Lower leg skin (tissue), 4 donors: ENCODE data around the gene CHAC1. TPM values are rescaled to one million over a fixed set of nuclear protein-coding genes. Genes with fewer than 3 reads are reported as not detected.

ENCODE experiments used
- DNase-seq, 2 donors: peaks; one replicate each; pipeline ENCODE4 v3.0.0-alpha.2; 2019; ENCODE audit warnings: low spot score in 2 of 2
- H3K4me3 ChIP-seq: fragments of 200-600 bp; sonication (generic); 2 replicates; pipeline ENCODE4 v1.5.1; 2017; ENCODE audit warnings: mild to moderate bottlenecking, low read depth; ENCODE audit not compliant: poor library complexity, severe bottlenecking
- POLR2A ChIP-seq, 2 donors: fragments of 450-650 bp; IDR thresholded peaks; one replicate each; pipeline ENCODE4 v1.6.1; 2016 to 2017; ENCODE audit warnings: antibody characterized with exemption in 2 of 2, mild to moderate bottlenecking in 1 of 2, moderate library complexity in 1 of 2
- WGBS, 2 donors: methylation state at CpG; one replicate each; pipeline ENCODE4 v1.1.5; 2018; 5-methylcytosine and 5-hydroxymethylcytosine counted together
- intact Hi-C: fragments of 100-400 bp; cut with DNase I; formaldehyde crosslinking; loops from one replicate; pipeline ENCODE4 v1.15.0; 2023; ENCODE audit warnings: low total_unique reads
- total RNA-seq, 4 donors: library from RNA; depleted of rRNA; stranded (reverse); fragments of >200 nt; gene quantifications; one replicate each; pipeline ENCODE4 v1.1.0, GENCODE V29; 2016
- TF ChIP-seq, protein P1 (sequence below), 3 donors: fragments of 450-650 bp; IDR thresholded peaks; one replicate each; pipeline ENCODE4 v1.5.1; 2016; ENCODE audit warnings: antibody characterized with exemption in 3 of 3, mild to moderate bottlenecking in 3 of 3, moderate library complexity in 2 of 3

CHAC1 gene
- total RNA-seq, 4 donors from 2014 or later: 0.81 to 13.6 (median 4.4) TPM; not detected in 1

- no peak for TF ChIP-seq POLR2A (IDR thresholded peaks at IDR 0.05)
- TF ChIP-seq, protein P1, sequence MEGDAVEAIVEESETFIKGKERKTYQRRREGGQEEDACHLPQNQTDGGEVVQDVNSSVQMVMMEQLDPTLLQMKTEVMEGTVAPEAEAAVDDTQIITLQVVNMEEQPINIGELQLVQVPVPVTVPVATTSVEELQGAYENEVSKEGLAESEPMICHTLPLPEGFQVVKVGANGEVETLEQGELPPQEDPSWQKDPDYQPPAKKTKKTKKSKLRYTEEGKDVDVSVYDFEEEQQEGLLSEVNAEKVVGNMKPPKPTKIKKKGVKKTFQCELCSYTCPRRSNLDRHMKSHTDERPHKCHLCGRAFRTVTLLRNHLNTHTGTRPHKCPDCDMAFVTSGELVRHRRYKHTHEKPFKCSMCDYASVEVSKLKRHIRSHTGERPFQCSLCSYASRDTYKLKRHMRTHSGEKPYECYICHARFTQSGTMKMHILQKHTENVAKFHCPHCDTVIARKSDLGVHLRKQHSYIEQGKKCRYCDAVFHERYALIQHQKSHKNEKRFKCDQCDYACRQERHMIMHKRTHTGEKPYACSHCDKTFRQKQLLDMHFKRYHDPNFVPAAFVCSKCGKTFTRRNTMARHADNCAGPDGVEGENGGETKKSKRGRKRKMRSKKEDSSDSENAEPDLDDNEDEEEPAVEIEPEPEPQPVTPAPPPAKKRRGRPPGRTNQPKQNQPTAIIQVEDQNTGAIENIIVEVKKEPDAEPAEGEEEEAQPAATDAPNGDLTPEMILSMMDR (IDR thresholded peaks at IDR 0.05): no peak
- no peak for DNase-seq
- H3K4me3 ChIP-seq: no peak overlapping the region
- 33% methylated on average over 30 of the region's 30 CpGs for WGBS, 2 donors
- intact Hi-C loops: no loop called here
Observed at GRCh38 chr15:40925495-40925862, 27.8 kb upstream of the CHAC1 start.

DNA sequence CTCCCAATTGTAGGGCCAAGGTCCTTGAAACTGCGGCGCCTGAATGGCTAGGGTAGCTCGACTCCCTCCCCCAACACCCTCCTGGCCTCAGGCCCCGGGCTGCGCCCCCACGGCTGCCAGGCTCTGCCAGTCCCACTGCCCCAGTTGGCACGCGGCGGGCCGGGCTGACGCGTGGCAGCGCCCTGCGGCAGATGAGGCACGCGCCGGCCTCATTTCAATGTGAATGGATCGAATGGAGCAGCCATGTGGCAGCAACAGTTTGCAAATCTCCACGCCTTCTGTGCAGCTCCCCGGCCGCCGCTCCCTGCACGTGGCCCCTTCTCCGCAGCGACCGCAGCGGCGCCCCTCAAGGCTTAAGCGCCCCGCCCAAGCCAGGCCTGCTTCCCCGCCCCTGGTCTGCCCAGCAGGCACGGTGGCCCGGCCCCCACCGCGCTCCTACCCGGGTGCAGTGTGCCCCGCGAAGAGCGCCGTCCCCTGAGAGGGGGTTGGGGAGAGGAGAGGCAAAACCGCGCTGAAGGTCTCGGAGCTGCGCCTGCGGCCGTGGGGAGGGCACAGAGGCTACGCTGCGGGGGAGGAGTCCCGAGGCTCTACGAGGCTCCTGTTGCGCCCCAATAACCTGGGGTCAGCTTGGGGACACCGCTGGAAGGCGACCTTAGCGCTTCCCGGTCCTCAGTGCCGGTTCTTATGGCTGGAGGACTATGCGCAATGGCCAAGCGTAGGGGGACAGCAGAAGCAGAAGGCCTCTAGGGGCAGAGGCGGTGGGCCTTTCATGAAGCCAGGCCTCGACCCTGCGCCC lies 27.2 kb upstream of the CHAC1 start:
- no peak for DNase-seq
- no peak overlapping the region for H3K4me3 ChIP-seq
- no peak for TF ChIP-seq POLR2A (IDR thresholded peaks at IDR 0.05)
- TF ChIP-seq, protein P1 (IDR thresholded peaks at IDR 0.05): no peak
- 16 to 20% methylated on average over 41 to 50 of the region's 61 CpGs for WGBS, 2 donors
- intact Hi-C loops: no loop called here

DNA sequence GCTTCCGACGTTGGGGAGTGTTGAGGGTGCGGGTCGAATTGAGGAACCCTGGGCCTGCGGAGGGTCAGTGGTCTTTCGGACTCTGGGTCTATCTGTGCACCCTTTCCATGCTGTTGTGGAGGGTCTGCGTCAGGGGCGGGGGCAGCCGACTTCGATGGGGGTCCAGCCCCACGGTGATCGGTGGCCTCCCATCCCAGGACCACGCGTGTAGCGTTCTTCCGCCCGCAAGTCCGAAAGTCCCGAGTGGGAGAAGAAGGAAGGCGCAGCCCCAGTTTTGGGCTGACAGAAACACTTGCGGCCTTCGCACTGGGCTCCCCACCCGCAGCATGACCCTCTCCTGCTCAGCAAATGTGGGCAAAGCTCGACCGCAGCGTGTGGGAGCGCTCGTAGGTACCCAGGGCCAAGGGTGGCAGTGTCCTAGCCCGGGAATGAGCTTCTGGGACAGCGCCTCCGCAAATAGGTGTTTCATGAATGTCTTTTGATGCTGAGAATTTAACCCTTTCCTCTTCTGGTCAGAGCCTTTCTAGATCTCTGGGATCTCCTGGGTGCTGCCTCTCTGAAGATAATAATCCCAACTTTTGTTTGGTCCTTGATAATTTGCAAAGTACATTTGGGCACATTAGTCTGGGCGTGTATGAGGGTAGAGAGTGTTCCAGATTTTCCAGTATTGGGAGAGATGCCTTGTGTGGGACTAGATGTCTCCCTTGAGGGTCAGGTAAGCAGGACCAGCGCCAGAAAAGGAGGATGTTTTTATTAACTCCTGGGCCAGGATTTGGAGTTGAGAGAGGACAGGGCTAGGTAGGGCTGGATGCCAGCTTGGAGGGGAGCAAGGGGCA lies 26.4 kb upstream of the CHAC1 start:
- intact Hi-C loops: no loop called here
- no peak for DNase-seq
- TF ChIP-seq, protein P1 (IDR thresholded peaks at IDR 0.05): no peak
- TF ChIP-seq POLR2A (IDR thresholded peaks at IDR 0.05): no peak
- WGBS, 2 donors: 40 to 55% methylated on average over 24 to 33 of the region's 33 CpGs
- no peak overlapping the region for H3K4me3 ChIP-seq

- WGBS, 2 donors: 9 to 13% methylated on average over 22 to 24 of the region's 24 CpGs
- no peak for DNase-seq
- intact Hi-C loops: no loop called here
Observed at GRCh38 chr15:40927495-40927872, 25.8 kb upstream of the CHAC1 start.

GRCh38 chr15:40927873-40928806 lies 25.1 kb upstream of the CHAC1 start:
- WGBS, 2 donors: 1 to 3% methylated on average over 34 to 35 of the region's 68 CpGs
- peak overlapping the region; percentile 33 for H3K4me3 ChIP-seq
- intact Hi-C loops: no loop called here
- TF ChIP-seq POLR2A (IDR thresholded peaks at IDR 0.05): no peak
- TF ChIP-seq, protein P1 (IDR thresholded peaks at IDR 0.05): no peak
- DNase-seq: no peak

More at GRCh38 chr15:40927495-40927872, 25.8 kb upstream of the CHAC1 start:
- no peak for TF ChIP-seq POLR2A (IDR thresholded peaks at IDR 0.05)
- TF ChIP-seq, protein P1 (IDR thresholded peaks at IDR 0.05): no peak
- H3K4me3 ChIP-seq: peak overlapping the region; percentile 1
